Natural killer cell treated with Interleukin-12 subunit alpha and Interleukin-12 subunit beta and Interleukin-15 and Interleukin-18, amount 100 ng/mL, for 72 hours (primary cell): ENCODE results near the gene ZNF609. TPM values are rescaled to one million over a fixed set of nuclear protein-coding genes. Genes with fewer than 3 reads are reported as not detected.

Source experiments
- ATAC-seq, 2 donors: fragments of 150-1000 bp; cut with Tn5 transposase in 1 of 2; sonication (Bioruptor Pico), chemical (Tn5 transposase) in 1 of 2; 2 replicates each; pipeline ENCODE4 v1.10.0; 2021
- DNase-seq: peaks from one replicate; pipeline ENCODE4 v3.0.0; 2022; ENCODE audit warnings: low spot score
- H3K27ac Mint-ChIP-seq, 2 donors: 1 replicate in 1 of 2; 2 replicates in 1 of 2; pipeline ENCODE4 v1.8.0; 2022; ENCODE audit warnings: mixed read lengths in 2 of 2, mild to moderate bottlenecking in 1 of 2, moderate library complexity in 1 of 2
- H3K27me3 Mint-ChIP-seq, 2 donors: 1 replicate in 1 of 2; 2 replicates in 1 of 2; pipeline ENCODE4 v1.8.0; 2022; ENCODE audit warnings: mixed read lengths in 2 of 2
- H3K36me3 Mint-ChIP-seq: one replicate; pipeline ENCODE4 v1.8.0; 2022; ENCODE audit warnings: mixed read lengths
- H3K4me1 Mint-ChIP-seq, 2 donors: 1 replicate in 1 of 2; 2 replicates in 1 of 2; pipeline ENCODE4 v1.8.0; 2022; ENCODE audit warnings: low read depth in 2 of 2, mixed read lengths in 2 of 2, mild to moderate bottlenecking in 1 of 2
- H3K4me3 Mint-ChIP-seq: one replicate; pipeline ENCODE4 v1.8.0; 2022; ENCODE audit warnings: mixed read lengths
- H3K9me3 Mint-ChIP-seq: 2 replicates; pipeline ENCODE4 v1.8.0; 2022; ENCODE audit warnings: mixed read lengths
- total RNA-seq, 2 donors: library from RNA; stranded (reverse); gene quantifications; one replicate each; pipeline ENCODE4 v1.2.3, GENCODE V29; 2022

ZNF609 gene
- total RNA-seq, 2 donors from 2014 or later: 36.9 to 67.6 TPM

DNA sequence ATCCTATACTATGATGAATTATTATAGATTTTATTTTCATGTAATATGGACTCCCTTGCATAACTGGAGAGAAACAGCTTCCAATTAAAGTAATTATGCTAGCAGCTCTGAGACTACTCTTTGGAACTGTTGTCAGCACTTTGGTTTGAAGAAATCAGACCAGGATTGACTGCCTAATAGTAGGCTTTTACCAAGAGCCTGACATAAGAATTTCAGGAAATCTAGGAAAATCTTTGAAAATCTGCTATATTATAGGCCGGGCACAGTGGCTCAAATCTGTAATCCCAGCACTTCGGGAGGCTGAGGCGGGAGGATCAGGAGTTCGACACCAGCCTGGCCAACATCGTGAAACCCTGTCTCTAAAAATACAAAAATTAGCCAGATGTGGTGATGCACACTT is 62.9 kb downstream of the ZNF609 start:
- no peak for ATAC-seq
- no peaks in the 10 kb centered on the region for H3K27me3 Mint-ChIP-seq
- H3K9me3 Mint-ChIP-seq: no peaks in the 10 kb centered on the region
- DNase-seq: no peak
- no peak overlapping the region for H3K27ac Mint-ChIP-seq
- H3K4me1 Mint-ChIP-seq: peaks cover 32 to 37% of the 10 kb centered on the region in 2 donors
- H3K4me3 Mint-ChIP-seq: no peak overlapping the region
- H3K36me3 Mint-ChIP-seq: no peaks in the 10 kb centered on the region

DNA sequence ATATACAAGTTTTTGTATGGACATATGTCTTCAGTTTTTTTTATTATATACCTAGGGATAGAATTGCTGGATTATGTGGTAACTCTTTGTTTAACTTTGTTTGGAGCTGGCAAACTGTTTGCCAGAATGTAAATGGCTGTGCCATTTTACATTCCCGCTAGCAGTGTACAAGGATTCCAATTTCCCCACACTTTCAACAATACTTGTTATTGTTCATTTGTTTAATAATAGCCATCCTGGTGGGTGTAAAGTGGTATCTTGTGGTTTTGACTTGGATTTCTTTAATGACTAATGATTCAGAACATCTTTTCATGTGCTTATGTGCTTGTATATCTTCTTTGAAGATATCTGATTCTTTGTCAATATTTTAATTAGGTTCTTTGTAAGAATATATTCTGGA is 64.4 kb downstream of the ZNF609 start:
- Mint-ChIP-seq H3K4me3 (no peak overlapping the region), H3K9me3 (no peaks in the 10 kb centered on the region), H3K27me3 (no peaks in the 10 kb centered on the region), H3K4me1 (peaks cover 27 to 31% of the 10 kb centered on the region in 2 donors), H3K27ac (no peak overlapping the region), H3K36me3 (no peaks in the 10 kb centered on the region)
- ATAC-seq (no peak), DNase-seq (no peak)

- ATAC-seq (no peak), DNase-seq (no peak)
- H3K27me3 Mint-ChIP-seq: no peaks in the 10 kb centered on the region
- no peaks in the 10 kb centered on the region for H3K36me3 Mint-ChIP-seq
- H3K9me3 Mint-ChIP-seq: no peaks in the 10 kb centered on the region
- no peak overlapping the region for H3K4me3 Mint-ChIP-seq
- H3K4me1 Mint-ChIP-seq: peaks cover 32 to 39% of the 10 kb centered on the region in 2 donors
- peak overlapping the region in 1 of 2 donors; percentile 27 for H3K27ac Mint-ChIP-seq
These were observed 65.6 kb downstream of the ZNF609 start for GRCh38 chr15:64525828-64526530.

DNA sequence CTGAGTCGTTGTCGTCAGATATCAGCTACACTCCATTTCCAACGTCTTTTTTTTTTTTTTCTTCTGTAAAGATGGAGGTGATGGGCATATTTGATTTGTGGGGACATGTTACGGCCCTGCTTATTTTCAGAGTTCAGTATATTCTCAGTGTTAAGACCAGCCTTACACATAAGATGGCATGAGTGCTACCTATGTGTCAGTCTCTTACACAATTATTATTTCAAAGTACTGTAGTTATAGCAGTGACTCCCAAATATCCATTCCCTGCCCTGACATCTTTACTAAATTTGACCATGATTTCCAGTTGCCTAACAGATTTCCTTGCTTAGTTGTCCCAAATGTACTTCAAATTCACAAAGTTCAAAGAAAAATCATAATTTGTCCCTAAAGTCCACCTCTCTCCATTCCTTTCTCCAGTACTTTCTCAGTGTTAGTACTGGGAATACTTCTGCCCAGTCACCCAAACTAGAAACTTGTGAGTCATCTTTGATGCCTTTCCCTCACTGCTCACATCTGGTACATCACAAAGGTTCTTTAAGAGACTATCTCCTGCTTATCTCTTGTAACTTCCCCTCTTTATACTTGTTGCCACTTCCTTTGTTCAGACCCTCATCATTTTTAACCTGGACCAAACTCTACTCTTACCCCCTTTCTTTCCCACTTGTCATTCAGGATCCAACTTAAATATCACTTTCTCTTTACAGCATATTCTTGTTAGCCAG is 67.0 kb downstream of the ZNF609 start:
- Mint-ChIP-seq H3K4me1 (peaks cover 36 to 49% of the 10 kb centered on the region in 2 donors), H3K36me3 (no peaks in the 10 kb centered on the region), H3K27me3 (no peaks in the 10 kb centered on the region), H3K27ac (peak overlapping the region; percentile 7 to 18), H3K9me3 (no peaks in the 10 kb centered on the region), H3K4me3 (no peak overlapping the region)
- DNase-seq (no peak), ATAC-seq (no peak)

DNA sequence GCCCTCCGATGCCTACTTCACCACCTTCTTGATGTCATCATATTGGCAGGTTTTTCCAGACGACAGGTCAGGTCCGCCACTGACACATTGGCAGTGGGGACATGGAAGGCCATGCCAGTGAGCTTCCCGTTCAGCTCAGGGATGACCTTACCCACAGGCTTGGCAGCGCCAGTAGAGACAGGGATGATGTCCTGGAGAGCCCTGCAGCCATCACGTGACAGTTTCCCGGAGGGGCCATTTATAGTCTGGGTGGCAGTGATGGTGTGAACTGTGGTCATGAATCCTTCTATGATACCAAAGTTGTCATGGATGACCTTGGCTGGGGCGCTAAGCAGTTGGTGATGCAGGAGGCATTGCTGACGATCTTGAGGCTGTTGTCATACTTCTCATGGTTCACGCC is 68.5 kb downstream of the ZNF609 start:
- Mint-ChIP-seq H3K36me3 (no peaks in the 10 kb centered on the region), H3K4me1 (peaks cover 48 to 59% of the 10 kb centered on the region in 2 donors), H3K4me3 (no peak overlapping the region), H3K27ac (no peak overlapping the region), H3K9me3 (no peaks in the 10 kb centered on the region), H3K27me3 (no peaks in the 10 kb centered on the region)
- ATAC-seq (no peak), DNase-seq (no peak)

DNA sequence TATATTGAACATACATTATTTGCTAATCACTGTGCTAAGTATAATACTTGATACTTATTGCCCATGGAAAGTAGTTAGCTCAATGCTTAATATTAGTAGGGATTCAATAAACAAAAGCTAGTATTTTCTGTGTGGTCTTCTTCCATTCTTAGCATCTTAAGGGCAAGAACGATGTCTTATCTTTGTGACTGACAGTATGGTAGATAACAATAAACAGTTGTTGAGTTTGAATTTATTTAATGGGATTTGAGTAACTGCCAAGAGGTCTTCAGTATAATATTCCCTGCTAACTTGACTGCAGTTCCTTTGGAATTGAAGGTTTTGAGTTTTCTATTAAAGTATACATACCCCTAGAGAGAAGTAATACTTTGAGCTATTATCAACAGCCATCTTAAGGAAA is 70.1 kb downstream of the ZNF609 start:
- Mint-ChIP-seq H3K9me3 (no peaks in the 10 kb centered on the region), H3K27ac (peak overlapping the region in 1 of 2 donors; percentile 69), H3K27me3 (no peaks in the 10 kb centered on the region), H3K4me3 (no peak overlapping the region), H3K4me1 (peaks cover 42 to 55% of the 10 kb centered on the region in 2 donors), H3K36me3 (no peaks in the 10 kb centered on the region)
- no peak for ATAC-seq
- no peak for DNase-seq

DNA sequence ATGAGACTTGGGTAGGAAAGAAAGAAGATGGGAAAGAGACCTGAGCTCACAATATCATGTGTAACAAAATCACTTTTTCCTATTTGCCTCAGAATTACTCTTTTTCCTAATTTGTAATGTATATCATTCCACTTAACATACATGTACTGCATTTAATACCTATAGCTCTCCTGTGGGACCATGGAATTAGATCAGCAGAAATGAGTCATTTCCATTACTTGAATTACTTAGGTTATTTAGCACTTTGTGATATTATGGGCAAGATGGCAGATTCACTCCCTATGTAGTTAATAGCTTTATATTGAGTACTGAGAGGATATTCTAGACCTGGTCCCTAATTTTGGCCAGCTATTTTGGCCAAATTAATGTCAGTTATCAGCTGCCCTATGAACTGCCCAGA is 70.5 kb downstream of the ZNF609 start:
- Mint-ChIP-seq H3K27me3 (no peaks in the 10 kb centered on the region), H3K9me3 (no peaks in the 10 kb centered on the region), H3K4me3 (no peak overlapping the region), H3K27ac (peak overlapping the region in 1 of 2 donors; percentile 69), H3K36me3 (no peaks in the 10 kb centered on the region), H3K4me1 (peaks cover 42 to 55% of the 10 kb centered on the region in 2 donors)
- ATAC-seq (no peak), DNase-seq (no peak)

DNA sequence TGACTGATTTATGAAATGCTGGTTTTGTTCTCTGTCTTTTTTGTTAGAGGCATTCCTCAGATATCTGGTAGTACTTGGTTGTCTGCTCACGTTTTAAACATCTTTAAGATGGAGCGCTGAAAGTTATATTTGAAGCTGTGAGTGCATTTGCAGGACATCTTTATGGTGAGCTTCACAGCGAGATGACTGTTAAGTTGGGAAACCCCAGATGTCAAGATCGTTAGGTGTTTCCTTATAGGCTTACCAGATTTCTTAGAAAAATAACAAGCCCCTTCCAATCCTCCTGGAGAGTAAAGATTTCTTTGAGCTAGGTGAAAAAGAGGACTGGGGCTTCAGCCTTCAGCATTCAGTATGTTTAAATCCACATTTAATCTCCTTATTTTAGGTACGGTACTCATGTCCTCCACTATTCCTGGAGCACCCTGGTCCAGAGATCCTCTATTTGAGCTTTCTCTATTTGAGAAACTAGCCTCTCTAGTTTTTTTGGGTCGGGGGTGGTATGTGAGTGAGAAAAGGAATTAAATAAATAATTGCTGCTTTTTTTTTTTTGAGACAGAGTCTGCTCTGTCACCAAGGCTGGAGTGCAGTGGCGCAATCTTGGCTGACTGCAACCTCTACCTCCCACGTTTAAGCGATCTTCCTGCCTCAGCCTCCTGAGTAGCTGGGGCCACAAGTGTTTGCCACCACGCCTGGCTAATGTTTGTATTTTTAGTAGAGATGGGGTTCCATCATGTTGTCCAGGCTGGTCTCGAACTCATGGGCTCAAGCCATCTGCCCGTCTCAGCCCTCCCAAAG is 72.3 kb downstream of the ZNF609 start:
- DNase-seq (peak; percentile 69), ATAC-seq (peak; percentile 77 to 83)
- Mint-ChIP-seq H3K27ac (peak overlapping the region; percentile 80 to 90), H3K4me1 (peaks cover 39 to 51% of the 10 kb centered on the region in 2 donors), H3K27me3 (no peaks in the 10 kb centered on the region), H3K4me3 (peak overlapping the region; percentile 66), H3K9me3 (no peaks in the 10 kb centered on the region), H3K36me3 (no peaks in the 10 kb centered on the region)

GRCh38 chr15:64535460-64536243 is 75.3 kb downstream of the ZNF609 start:
- ATAC-seq (no peak), DNase-seq (no peak)
- Mint-ChIP-seq H3K27ac (peak overlapping the region; percentile 17 to 59), H3K4me3 (no peak overlapping the region), H3K4me1 (peaks cover 39 to 49% of the 10 kb centered on the region in 2 donors), H3K27me3 (no peaks in the 10 kb centered on the region), H3K9me3 (no peaks in the 10 kb centered on the region), H3K36me3 (no peaks in the 10 kb centered on the region)

DNA sequence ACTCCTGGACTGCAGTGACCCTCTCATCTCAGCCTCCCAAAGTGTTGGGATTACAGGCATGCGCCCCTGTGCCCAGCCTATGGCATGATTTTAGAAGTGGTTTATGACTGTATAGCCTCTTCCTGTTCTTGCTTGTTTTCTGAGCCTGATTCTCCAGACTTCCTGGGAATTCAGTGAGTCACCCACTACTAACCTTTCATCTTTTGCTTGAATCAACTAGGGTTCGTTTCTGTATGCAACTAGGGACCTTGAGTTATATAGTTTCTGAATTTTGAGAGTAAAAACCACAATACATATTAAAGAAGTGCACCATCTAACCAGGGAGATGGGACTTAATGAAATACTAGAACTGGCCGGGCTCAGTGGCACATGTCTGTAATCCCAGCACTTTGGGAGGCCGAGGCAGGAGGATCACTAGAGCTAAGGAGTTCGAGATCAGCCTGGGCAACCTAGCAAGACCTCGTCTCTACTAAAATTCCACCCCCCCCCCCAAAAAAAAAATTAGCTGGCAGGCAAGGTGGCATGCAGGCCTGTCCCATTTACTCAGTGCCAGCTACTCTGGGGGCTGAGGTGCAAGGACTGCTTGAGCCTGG is 76.0 kb downstream of the ZNF609 start:
- DNase-seq (no peak), ATAC-seq (peak in 1 of 2 donors; percentile 27)
- Mint-ChIP-seq H3K27ac (peak overlapping the region in 1 of 2 donors; percentile 17), H3K9me3 (no peaks in the 10 kb centered on the region), H3K36me3 (no peaks in the 10 kb centered on the region), H3K27me3 (no peaks in the 10 kb centered on the region), H3K4me1 (peaks cover 34 to 43% of the 10 kb centered on the region in 2 donors), H3K4me3 (no peak overlapping the region)

DNA sequence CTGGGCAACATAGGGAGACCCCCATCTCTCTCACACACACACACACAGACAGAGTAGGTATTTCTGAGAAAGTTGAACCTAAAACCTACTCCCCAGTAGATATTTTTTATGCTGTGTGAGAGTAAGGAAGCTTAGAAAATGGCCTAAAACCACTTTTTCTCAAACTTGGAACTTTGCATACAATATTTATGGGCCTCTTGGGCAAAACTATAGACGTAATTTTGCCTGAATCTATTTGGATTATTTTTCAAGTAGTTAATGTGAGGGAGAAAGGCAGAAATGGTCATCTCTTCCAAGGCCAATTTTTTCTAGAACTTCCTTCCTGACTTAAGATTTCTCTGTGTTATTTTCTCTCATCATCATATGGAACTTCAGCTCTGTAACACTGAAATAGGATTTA is 81.7 kb downstream of the ZNF609 start:
- H3K27ac Mint-ChIP-seq: no peak overlapping the region
- H3K36me3 Mint-ChIP-seq: no peaks in the 10 kb centered on the region
- ATAC-seq (no peak), DNase-seq (no peak)
- H3K27me3 Mint-ChIP-seq: no peaks in the 10 kb centered on the region
- peaks cover 9 to 23% of the 10 kb centered on the region in 2 donors for H3K4me1 Mint-ChIP-seq
- no peaks in the 10 kb centered on the region for H3K9me3 Mint-ChIP-seq
- no peak overlapping the region for H3K4me3 Mint-ChIP-seq

GRCh38 chr15:64544450-64544849 is 84.1 kb downstream of the ZNF609 start:
- no peak overlapping the region for H3K4me3 Mint-ChIP-seq
- peak overlapping the region in 1 of 2 donors; percentile 21 for H3K27ac Mint-ChIP-seq
- DNase-seq (no peak), ATAC-seq (no peak)
- H3K9me3 Mint-ChIP-seq: no peaks in the 10 kb centered on the region
- no peaks in the 10 kb centered on the region for H3K27me3 Mint-ChIP-seq
- H3K4me1 Mint-ChIP-seq: peaks cover 16 to 38% of the 10 kb centered on the region in 2 donors
- H3K36me3 Mint-ChIP-seq: no peaks in the 10 kb centered on the region

DNA sequence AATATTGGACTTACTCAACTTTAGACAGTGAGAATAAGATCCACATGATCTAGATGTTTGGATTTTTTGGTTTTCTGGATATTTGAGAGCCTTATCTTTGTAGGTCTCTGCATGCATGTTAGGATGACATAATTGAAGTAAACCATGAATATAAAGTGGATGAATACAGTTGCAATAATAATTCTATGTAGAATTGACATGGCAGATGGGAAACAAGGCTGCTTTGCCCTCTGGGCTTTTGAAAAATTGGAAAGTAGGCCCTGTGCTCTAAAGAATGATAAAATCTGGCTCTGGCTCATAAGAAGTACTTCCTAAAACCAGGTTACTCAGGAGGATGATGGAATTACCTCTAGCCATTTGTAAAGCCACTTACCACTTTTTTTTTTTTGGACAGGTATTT is 86.9 kb downstream of the ZNF609 start:
- Mint-ChIP-seq H3K4me3 (no peak overlapping the region), H3K27ac (no peak overlapping the region)
- no peak for ATAC-seq

More for the DNA sequence above, 86.9 kb downstream of the ZNF609 start:
- H3K4me1 Mint-ChIP-seq: peaks cover 15 to 35% of the 10 kb centered on the region in 2 donors
- no peaks in the 10 kb centered on the region for H3K27me3 Mint-ChIP-seq
- no peaks in the 10 kb centered on the region for H3K36me3 Mint-ChIP-seq
- no peaks in the 10 kb centered on the region for H3K9me3 Mint-ChIP-seq
- no peak for DNase-seq
